HCT116 (cell line): ENCODE data around the gene DPYSL5.

ENCODE experiments used
- CEBPB ChIP-seq: IDR thresholded peaks from 2 replicates; pipeline ENCODE4 v1.6.1; 2012; ENCODE audit warnings: low read depth
- EGR1 ChIP-seq: IDR thresholded peaks from 2 replicates; pipeline ENCODE4 v1.6.1; 2012; ENCODE audit warnings: low read depth
- EZH2 ChIP-seq: fragments of 200-600 bp; sonication (generic); IDR thresholded peaks from 2 replicates; pipeline ENCODE4 v1.6.1; 2017; ENCODE audit warnings: antibody characterized with exemption, mixed run types
- EZH2phosphoT487 ChIP-seq: fragments of 200-600 bp; IDR thresholded peaks from 2 replicates; pipeline ENCODE4 v1.6.1; 2018; ENCODE audit warnings: antibody characterized with exemption, borderline replicate concordance
- JUND ChIP-seq: IDR thresholded peaks from 2 replicates; pipeline ENCODE4 v1.6.1; 2012
- POLR2A ChIP-seq: IDR thresholded peaks from 2 replicates; pipeline ENCODE4 v1.7.0; 2011; ENCODE audit warnings: borderline replicate concordance; ENCODE audit not compliant: insufficient read depth, insufficient read length; ENCODE audit errors: extremely low read depth
- POLR2AphosphoS5 ChIP-seq: IDR thresholded peaks from 2 replicates; pipeline ENCODE4 v1.6.1; 2011; ENCODE audit warnings: mild to moderate bottlenecking, low read depth, low read length, moderate library complexity
- RAD21 ChIP-seq: IDR thresholded peaks from 2 replicates; pipeline ENCODE4 v1.6.1; 2012; ENCODE audit warnings: low read depth, mild to moderate bottlenecking
- SP1 ChIP-seq: IDR thresholded peaks from 2 replicates; pipeline ENCODE4 v1.6.1; 2012; ENCODE audit warnings: low read depth
- TF ChIP-seq, protein P1 (sequence below), 3 experiments: fragments of 200-600 bp in 1 of 3; sonication (generic) in 1 of 3; IDR thresholded peaks in 2 of 3; conservative IDR thresholded peaks in 1 of 3; 2 replicates each; pipeline ENCODE4 v1.5.1; 2012 to 2017; ENCODE audit warnings: low read depth in 2 of 3, low read length in 2 of 3, antibody characterized with exemption in 1 of 3, borderline replicate concordance in 1 of 3, control low read depth in 1 of 3, mild to moderate bottlenecking in 1 of 3, mixed read lengths in 1 of 3, mixed run types in 1 of 3, moderate library complexity in 1 of 3; ENCODE audit not compliant: insufficient read depth in 1 of 3

DNA sequence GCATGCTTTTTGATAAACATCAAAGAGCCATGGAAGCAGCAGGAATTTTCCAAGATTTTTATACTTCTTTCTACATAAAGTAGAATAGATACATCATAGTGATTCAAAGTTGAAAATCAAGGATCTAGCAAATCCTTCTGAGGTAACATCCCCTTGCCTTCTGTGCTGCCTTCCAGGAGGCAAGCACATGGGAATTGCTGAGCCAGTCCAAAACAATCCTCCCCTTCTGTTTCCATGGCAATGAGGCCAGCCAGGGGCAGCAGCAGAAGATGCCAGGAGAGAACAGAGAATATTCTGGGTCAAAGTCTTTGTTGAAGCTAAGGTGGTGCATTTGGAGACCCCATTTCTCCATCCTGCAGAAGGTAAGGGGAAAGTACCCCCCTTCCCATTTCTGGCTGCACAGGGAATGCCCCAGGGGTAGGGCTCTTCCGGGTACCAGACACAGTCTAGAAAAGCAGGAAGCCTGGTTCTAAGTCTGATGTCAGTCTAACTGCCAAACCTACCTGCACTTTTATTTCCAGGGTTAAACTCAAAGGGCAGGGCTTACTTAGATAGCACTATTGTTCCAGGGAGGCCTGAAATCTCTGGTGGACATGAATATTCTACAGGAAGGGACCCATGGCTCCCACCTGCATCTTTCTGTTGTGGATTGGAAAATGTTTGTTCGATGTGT, 40.0 kb upstream of the DPYSL5 start:
- TF ChIP-seq, protein P1, sequence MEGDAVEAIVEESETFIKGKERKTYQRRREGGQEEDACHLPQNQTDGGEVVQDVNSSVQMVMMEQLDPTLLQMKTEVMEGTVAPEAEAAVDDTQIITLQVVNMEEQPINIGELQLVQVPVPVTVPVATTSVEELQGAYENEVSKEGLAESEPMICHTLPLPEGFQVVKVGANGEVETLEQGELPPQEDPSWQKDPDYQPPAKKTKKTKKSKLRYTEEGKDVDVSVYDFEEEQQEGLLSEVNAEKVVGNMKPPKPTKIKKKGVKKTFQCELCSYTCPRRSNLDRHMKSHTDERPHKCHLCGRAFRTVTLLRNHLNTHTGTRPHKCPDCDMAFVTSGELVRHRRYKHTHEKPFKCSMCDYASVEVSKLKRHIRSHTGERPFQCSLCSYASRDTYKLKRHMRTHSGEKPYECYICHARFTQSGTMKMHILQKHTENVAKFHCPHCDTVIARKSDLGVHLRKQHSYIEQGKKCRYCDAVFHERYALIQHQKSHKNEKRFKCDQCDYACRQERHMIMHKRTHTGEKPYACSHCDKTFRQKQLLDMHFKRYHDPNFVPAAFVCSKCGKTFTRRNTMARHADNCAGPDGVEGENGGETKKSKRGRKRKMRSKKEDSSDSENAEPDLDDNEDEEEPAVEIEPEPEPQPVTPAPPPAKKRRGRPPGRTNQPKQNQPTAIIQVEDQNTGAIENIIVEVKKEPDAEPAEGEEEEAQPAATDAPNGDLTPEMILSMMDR (IDR thresholded peaks at IDR 0.05 in 2 of 3, conservative IDR thresholded peaks at IDR 0.05 in 1 of 3; ENCODE audit: borderline replicate concordance in 1 of 3, insufficient read depth in 1 of 3, low read depth in 2 of 3, low read length in 2 of 3), result no peak
- no peak for TF ChIP-seq EZH2phosphoT487
- TF ChIP-seq JUND, result no peak
- TF ChIP-seq POLR2AphosphoS5, result no peak
- no peak for TF ChIP-seq RAD21
- TF ChIP-seq POLR2A, result no peak
- TF ChIP-seq EGR1, result no peak
- TF ChIP-seq EZH2, result no peak
- no peak for TF ChIP-seq SP1
- TF ChIP-seq CEBPB, result no peak
